ENCODE measurements around the gene TOP3B. TPM values are rescaled to one million over a fixed set of nuclear protein-coding genes. Genes with fewer than 3 reads are reported as not detected.

Gene TOP3B
- total RNA-seq, 1 donor from 2014 or later = 26.4 TPM

DNA sequence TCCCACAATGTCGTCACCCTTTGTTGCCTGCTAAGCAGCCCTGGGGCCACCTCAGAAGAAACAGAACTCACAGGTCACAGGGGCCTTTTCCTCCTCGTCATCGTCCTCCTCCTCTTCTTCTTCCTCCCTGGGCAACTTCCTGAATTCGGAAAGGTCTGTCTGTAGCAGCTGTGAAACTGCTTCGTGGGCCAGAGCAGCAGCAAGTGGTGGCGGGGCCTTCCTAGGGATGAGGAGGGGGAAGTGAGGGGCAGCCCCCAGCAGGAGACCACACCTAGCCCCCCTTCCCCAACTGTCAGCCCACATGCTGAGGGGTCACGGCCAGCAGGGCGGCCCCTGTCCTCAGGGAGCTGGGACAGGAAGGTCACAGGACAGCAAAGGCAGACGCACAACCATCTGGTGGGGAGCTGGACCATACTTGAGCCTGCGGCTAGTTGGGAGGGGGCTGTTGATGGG, 43.1 kb downstream of the TOP3B start:
- intact Hi-C loops (cut with DNase I) = loop anchor here (2.0 to 10.0 kb wide), 2 partner anchors 13 to 165 kb away; partner anchors contain the start of gene PPM1F
- Histone ChIP-seq H3K4me3 (no peak overlapping the region), H3K27me3 (no peaks in the 10 kb centered on the region), H3K4me1 (peaks cover 13 to 41% of the 10 kb centered on the region in 2 donors), H3K36me3 (peaks cover 0 to 3% of the 10 kb centered on the region in 2 donors), H3K27ac (peak overlapping the region; percentile 94 to 99), H3K9me3 (no peaks in the 10 kb centered on the region)
- DNase-seq (ENCODE audit: low spot score in 2 of 2) = no peak
- TF ChIP-seq, protein P1, sequence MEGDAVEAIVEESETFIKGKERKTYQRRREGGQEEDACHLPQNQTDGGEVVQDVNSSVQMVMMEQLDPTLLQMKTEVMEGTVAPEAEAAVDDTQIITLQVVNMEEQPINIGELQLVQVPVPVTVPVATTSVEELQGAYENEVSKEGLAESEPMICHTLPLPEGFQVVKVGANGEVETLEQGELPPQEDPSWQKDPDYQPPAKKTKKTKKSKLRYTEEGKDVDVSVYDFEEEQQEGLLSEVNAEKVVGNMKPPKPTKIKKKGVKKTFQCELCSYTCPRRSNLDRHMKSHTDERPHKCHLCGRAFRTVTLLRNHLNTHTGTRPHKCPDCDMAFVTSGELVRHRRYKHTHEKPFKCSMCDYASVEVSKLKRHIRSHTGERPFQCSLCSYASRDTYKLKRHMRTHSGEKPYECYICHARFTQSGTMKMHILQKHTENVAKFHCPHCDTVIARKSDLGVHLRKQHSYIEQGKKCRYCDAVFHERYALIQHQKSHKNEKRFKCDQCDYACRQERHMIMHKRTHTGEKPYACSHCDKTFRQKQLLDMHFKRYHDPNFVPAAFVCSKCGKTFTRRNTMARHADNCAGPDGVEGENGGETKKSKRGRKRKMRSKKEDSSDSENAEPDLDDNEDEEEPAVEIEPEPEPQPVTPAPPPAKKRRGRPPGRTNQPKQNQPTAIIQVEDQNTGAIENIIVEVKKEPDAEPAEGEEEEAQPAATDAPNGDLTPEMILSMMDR (IDR thresholded peaks at IDR 0.05) = no peak

DNA sequence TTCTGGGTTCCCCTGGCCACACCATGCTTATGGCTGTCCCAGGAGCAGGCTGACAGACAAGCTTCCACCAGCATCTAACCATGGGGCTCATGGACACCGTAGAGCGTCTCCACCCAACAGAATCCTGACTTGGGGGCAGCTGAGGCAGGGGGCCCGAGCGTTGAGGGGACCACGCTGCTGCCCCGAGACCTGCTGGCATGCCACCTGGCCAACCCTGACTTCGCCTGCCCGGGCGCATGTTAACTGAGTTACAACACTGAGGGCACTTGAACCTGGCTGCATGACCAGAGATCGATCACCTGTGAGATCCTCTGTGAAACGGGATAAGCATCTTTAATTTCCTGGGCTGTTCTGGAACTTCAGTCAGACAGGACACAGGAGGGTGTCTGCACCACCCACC, 43.7 kb downstream of the TOP3B start:
- Histone ChIP-seq H3K27me3 (no peaks in the 10 kb centered on the region), H3K9me3 (no peaks in the 10 kb centered on the region), H3K4me1 (peaks cover 13 to 41% of the 10 kb centered on the region in 2 donors), H3K4me3 (peak overlapping the region; percentile 54 to 76), H3K27ac (peak overlapping the region; percentile 94 to 99), H3K36me3 (no peaks in the 10 kb centered on the region)
- intact Hi-C loops (cut with DNase I) = loop anchor here (1.0 to 10.0 kb wide), 5 partner anchors 14 to 226 kb away; partner anchors contain the start of genes PPM1F and YPEL1
- TF ChIP-seq, protein P1 (IDR thresholded peaks at IDR 0.05) = no peak
- DNase-seq (ENCODE audit: low spot score in 2 of 2) = no peak

DNA sequence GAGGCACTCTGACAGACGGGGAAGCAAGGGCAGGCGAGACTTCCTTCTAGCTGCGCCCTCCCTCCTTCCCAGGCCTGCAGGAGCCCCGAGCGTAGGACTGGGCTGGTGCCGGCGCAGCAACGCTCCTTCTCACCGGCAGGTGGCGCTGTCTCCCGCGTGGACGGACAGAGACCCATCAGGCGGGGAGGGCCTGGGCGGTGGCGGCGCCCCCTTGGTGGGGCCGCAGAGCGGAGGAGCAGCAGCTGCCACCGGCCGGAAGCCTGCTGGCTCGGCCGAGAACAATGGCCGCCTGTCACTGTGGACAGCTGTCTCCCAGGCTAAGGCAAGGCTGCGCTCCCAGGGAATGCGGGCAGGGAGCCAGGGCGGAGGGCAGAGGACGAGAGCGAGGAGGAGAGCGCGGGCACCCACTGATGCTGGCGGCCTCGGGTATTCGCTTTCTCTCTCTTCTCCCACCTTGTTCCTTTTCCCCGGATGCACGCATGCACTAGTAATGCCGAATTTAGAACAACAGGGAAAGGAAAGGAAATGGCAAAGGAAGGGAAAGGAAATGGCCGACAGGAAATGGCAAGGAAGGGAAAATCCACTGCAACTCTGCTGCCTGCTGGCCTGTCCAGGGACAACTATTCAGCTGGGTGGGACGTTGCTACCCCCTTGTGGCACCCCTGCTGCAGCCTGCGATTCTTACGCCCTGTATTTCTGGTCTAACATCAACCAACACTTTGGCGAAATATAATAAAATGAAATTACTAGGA, 44.3 kb downstream of the TOP3B start:
- TF ChIP-seq, protein P1 (IDR thresholded peaks at IDR 0.05) = peak; percentile 97 to 99 (median 99)
- Histone ChIP-seq H3K36me3 (peaks cover 2 to 5% of the 10 kb centered on the region in 2 donors), H3K9me3 (no peaks in the 10 kb centered on the region), H3K27ac (peak overlapping the region; percentile 94 to 99), H3K27me3 (no peaks in the 10 kb centered on the region), H3K4me3 (peak overlapping the region; percentile 54 to 76), H3K4me1 (peaks cover 13 to 37% of the 10 kb centered on the region in 2 donors)
- intact Hi-C loops (cut with DNase I) = loop anchor here (1.0 to 10.0 kb wide), 5 partner anchors 15 to 225 kb away; partner anchors contain the start of genes PPM1F and YPEL1
- peak; percentile 68 to 96 for DNase-seq (ENCODE audit: low spot score in 2 of 2)

DNA sequence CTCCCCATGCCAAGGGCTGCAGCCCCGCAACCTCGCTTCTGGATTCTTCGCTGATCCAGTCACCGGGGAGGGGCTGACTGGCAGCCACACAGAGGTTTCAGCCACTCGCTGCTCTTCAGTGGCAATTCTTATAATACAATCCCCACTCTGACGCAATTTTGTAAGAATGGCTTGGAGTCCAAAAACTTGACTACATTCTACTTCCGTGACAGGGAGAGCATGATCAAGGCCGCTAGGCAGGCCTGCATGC, 44.8 kb downstream of the TOP3B start:
- H3K4me1 ChIP-seq = peaks cover 13 to 33% of the 10 kb centered on the region in 2 donors
- peaks cover 7 to 10% of the 10 kb centered on the region in 2 donors for H3K36me3 ChIP-seq
- DNase-seq (ENCODE audit: low spot score in 2 of 2) = no peak
- H3K4me3 ChIP-seq = peak overlapping the region; percentile 54 to 76
- H3K9me3 ChIP-seq = no peaks in the 10 kb centered on the region
- peak overlapping the region; percentile 94 to 99 for H3K27ac ChIP-seq
- TF ChIP-seq, protein P1 (IDR thresholded peaks at IDR 0.05) = no peak
- H3K27me3 ChIP-seq = no peaks in the 10 kb centered on the region
- intact Hi-C loops (cut with DNase I) = loop anchor here (1.0 to 10.0 kb wide), 5 partner anchors 15 to 224 kb away; partner anchors contain the start of genes PPM1F and YPEL1

DNA sequence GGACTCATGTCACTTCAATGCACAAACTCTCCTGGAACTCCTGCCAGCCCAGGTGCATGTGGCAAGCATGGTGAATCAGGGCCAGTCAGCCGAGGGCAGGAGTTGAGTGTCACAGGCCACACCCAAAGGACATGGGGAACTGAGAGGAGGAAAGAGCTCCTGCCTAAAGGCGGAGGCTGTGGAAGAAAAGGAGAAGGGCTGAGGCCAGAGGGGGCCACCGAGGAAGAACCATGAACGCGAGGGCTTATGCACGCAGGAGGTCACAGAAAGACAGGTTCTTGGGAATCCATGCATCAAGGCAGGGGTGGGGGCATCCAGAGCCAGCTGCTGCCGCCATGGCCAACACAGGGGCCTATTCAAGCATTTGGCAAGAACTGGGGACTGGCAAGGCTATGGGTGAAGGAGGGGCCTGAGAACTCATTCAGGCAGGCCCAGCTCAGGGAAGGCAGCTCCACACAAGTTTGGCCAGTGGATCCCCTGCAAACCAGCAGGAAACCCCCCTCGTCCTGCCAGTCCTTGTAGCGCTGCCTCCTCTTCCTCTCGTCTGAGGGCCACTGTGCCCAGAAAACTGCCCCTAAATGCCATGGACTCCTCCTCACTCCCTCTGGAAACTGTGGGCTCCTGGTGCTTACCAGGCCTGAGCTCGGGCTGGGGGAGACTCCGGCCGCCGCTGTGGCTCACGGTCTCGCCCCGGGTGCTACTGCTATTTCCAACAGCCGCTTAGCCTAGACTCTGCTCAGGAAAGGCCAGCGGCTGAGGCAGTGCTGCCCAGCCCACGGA, 45.4 kb downstream of the TOP3B start:
- peaks cover 13 to 15% of the 10 kb centered on the region in 2 donors for H3K36me3 ChIP-seq

More for the DNA sequence above, 45.4 kb downstream of the TOP3B start:
- DNase-seq (ENCODE audit: low spot score in 2 of 2) = peak in 1 of 2 donors; percentile 81
- Histone ChIP-seq H3K4me1 (peaks cover 13 to 28% of the 10 kb centered on the region in 2 donors), H3K27me3 (no peaks in the 10 kb centered on the region), H3K4me3 (peak overlapping the region; percentile 54 to 76), H3K9me3 (no peaks in the 10 kb centered on the region), H3K27ac (peak overlapping the region; percentile 94 to 99)
- TF ChIP-seq, protein P1 (IDR thresholded peaks at IDR 0.05) = no peak
- intact Hi-C loops (cut with DNase I) = loop anchor here (10.0 kb wide), 1 partner anchor 162 kb away; no protein-coding TSS in a partner anchor

All from ascending aorta (tissue), 2 donors.